ENCODE results near the gene LRRC8B. TPM values are rescaled to one million over a fixed set of nuclear protein-coding genes. Genes with fewer than 3 reads are reported as not detected.

The LRRC8B gene
- total RNA-seq, 1 experiment from 2014 or later: 9.7 TPM

- Mint-ChIP-seq H3K9me3 (ENCODE audit: unreplicated experiment) (no peaks in the 10 kb centered on the region), H3K4me1 (ENCODE audit: insufficient read depth, unreplicated experiment) (peaks cover 7% of the 10 kb centered on the region), H3K27me3 (ENCODE audit: insufficient read depth, unreplicated experiment) (no peaks in the 10 kb centered on the region), H3K27ac (ENCODE audit: low read depth, unreplicated experiment) (no peak overlapping the region), H3K4me3 (ENCODE audit: unreplicated experiment) (peak overlapping the region; percentile 77), H3K36me3 (ENCODE audit: insufficient read depth, unreplicated experiment) (no peaks in the 10 kb centered on the region)
- TF ChIP-seq CTCF (IDR thresholded peaks at IDR 0.05; ENCODE audit: unreplicated experiment): no peak
- CTCF ChIA-PET: interaction anchor here (0.6 to 0.7 kb wide), 4 partner anchors 37 to 71 kb away, joined by 3 read pairs; no protein-coding TSS in a partner anchor
- POLR2A ChIA-PET: interaction anchor here (0.7 to 1.0 kb wide), 3 partner anchors 8 to 23 kb away, joined by 3 read pairs; no protein-coding TSS in a partner anchor
- BruUV-seq (replicated peaks): TSS peak; percentile 60
- peak; percentile 27 for DNase-seq (ENCODE audit: unreplicated experiment)
- intact Hi-C loops (cut with micrococcal nuclease): loop anchor here (2.0 kb wide), 1 partner anchor 23 kb away; no protein-coding TSS in a partner anchor
These were observed 859 bp upstream of the LRRC8B start for GRCh38 chr1:89523572-89524368.

DNA sequence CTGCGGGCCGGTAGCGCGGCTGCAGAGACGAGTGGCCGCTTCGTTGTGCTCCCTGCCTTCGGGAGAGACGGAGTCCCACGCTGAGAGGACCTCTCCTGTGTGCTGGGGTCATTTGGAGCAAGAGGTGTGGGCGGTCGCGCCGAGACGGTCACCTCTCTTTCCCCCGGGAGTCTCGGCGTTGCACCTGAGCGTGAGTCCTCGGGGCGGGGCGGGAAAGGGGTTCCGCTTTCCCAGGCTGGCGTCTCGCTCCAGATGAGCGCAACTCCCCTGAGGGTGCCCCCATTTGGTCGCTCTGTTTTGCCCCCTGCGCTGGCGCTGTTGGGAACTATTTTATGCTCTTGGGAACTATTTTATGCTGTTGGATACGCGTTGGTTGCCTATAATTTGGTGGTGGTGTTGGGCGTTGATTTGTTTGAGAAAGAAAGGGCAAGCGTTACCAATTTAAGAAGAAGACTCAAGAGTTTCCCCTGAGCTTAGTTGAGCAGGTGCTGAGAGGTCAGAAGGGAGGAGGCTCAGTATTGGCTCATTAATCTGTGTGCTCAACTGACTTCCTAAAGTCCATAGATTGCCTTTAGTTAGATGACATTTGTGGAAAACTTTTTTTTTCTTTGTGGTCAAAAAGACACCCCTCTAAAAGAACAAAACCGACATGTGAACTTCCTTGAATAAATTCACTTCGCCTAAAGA is 683 bp downstream of the LRRC8B start:
- H3K4me1 Mint-ChIP-seq (ENCODE audit: insufficient read depth, unreplicated experiment): peaks cover 7% of the 10 kb centered on the region
- intact Hi-C loops (cut with micrococcal nuclease): loop anchor here (2.0 kb wide), 1 partner anchor 21 kb away; no protein-coding TSS in a partner anchor
- TSS peak; percentile 45 for BruUV-seq (replicated peaks)
- no peak for TF ChIP-seq CTCF (IDR thresholded peaks at IDR 0.05; ENCODE audit: unreplicated experiment)
- peak overlapping the region; percentile 77 for H3K4me3 Mint-ChIP-seq (ENCODE audit: unreplicated experiment)
- CTCF ChIA-PET: interaction anchor here (0.7 kb wide), 1 partner anchor 73 kb away, joined by 6 read pairs; no protein-coding TSS in a partner anchor
- peak overlapping the region; percentile 20 for H3K27ac Mint-ChIP-seq (ENCODE audit: low read depth, unreplicated experiment)
- POLR2A ChIA-PET: interaction anchor here (0.6 to 1.7 kb wide), 6 partner anchors 9 to 467 kb away, joined by 3 to 8 read pairs (median 3); no protein-coding TSS in a partner anchor
- H3K9me3 Mint-ChIP-seq (ENCODE audit: unreplicated experiment): no peaks in the 10 kb centered on the region
- H3K27me3 Mint-ChIP-seq (ENCODE audit: insufficient read depth, unreplicated experiment): no peaks in the 10 kb centered on the region
- peak; percentile 41 for DNase-seq (ENCODE audit: unreplicated experiment)
- no peaks in the 10 kb centered on the region for H3K36me3 Mint-ChIP-seq (ENCODE audit: insufficient read depth, unreplicated experiment)

- BruUV-seq (replicated peaks): no TSS peak
- Mint-ChIP-seq H3K4me3 (ENCODE audit: unreplicated experiment) (no peak overlapping the region), H3K4me1 (ENCODE audit: insufficient read depth, unreplicated experiment) (peaks cover 11% of the 10 kb centered on the region), H3K27ac (ENCODE audit: low read depth, unreplicated experiment) (no peak overlapping the region), H3K27me3 (ENCODE audit: insufficient read depth, unreplicated experiment) (no peaks in the 10 kb centered on the region), H3K36me3 (ENCODE audit: insufficient read depth, unreplicated experiment) (no peaks in the 10 kb centered on the region), H3K9me3 (ENCODE audit: unreplicated experiment) (peaks cover 5% of the 10 kb centered on the region)
- POLR2A ChIA-PET: interaction anchor here (0.7 kb wide), 1 partner anchor 1619 kb away, joined by 3 read pairs; no protein-coding TSS in a partner anchor
- no peak for TF ChIP-seq CTCF (IDR thresholded peaks at IDR 0.05; ENCODE audit: unreplicated experiment)
- intact Hi-C loops (cut with micrococcal nuclease): no loop called here
- CTCF ChIA-PET: no interaction called here
- DNase-seq (ENCODE audit: unreplicated experiment): no peak
These were observed 2.6 kb downstream of the LRRC8B start for GRCh38 chr1:89527256-89527655.

Measured in MCF 10A (cell line).